Kidney capillary endothelial cell (primary cell): ENCODE results near the gene UBE2E2.

Experiments used
- DNase-seq: peaks from one replicate; pipeline ENCODE4 v3.0.0-alpha.2; 2018; ENCODE audit warnings: low spot score

The UBE2E2 gene

DNA sequence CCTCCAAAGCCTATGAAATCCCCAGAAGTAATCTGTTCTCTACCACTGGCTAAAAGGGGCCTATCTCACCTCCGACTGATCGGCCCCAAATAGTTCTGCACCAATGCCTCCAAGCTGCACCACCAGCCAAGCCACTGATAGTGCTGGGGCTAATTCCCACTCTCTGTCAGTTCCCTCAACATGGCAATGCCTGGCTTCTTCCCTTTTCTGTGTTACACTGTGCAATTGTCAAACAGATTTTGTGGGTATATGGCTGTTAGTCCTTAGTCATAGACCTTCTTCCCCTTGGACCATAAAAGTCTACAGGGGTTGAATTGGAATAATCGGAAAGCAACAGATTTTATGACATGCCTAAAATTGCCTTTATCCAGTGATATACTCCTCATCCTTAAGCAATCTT lies 9.3 kb upstream of the UBE2E2 start:
- DNase-seq, result no peak

GRCh38 chr3:23198801-23199200 lies 4.3 kb upstream of the UBE2E2 start:
- no peak for DNase-seq

- DNase-seq, result no peak
These were observed 3.5 kb upstream of the UBE2E2 start for GRCh38 chr3:23199649-23200048.

GRCh38 chr3:23201154-23201838 lies 1.8 kb upstream of the UBE2E2 start:
- no peak for DNase-seq

DNA sequence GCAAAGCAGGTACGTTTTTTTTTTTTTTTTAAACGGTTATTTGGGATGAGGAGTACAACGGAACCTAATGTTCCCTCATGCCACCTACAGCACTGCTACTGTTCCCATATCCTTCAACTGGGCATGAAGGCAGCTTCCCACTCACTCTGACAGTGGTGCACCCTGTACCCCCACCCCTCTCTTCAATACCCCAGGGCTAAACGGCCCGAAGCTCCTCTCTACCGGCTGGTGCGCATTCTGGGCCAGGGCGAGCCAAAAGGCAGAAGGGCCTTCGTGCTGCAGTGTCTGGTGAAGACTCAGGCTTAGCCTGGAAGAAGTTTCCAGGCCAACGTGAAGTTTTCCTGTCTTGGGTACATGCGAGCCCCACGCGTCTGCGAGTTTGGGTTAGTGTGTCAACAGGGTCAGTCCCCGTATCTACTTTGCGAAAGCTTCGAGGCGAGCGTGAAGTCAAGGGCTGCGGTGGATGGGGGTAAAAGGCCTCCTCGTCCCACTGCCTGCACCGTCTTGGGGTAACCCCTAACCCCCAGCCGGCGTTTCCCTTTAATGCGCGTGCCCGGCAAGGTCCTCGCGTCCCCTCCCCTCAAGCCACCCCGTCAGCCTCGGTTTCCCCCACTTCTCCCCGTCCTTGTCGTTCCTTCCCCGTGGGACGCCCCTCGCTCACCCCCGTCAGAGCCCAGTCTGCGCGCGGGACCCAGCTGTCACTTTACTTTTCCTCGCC lies 765 bp upstream of the UBE2E2 start:
- no peak for DNase-seq

DNA sequence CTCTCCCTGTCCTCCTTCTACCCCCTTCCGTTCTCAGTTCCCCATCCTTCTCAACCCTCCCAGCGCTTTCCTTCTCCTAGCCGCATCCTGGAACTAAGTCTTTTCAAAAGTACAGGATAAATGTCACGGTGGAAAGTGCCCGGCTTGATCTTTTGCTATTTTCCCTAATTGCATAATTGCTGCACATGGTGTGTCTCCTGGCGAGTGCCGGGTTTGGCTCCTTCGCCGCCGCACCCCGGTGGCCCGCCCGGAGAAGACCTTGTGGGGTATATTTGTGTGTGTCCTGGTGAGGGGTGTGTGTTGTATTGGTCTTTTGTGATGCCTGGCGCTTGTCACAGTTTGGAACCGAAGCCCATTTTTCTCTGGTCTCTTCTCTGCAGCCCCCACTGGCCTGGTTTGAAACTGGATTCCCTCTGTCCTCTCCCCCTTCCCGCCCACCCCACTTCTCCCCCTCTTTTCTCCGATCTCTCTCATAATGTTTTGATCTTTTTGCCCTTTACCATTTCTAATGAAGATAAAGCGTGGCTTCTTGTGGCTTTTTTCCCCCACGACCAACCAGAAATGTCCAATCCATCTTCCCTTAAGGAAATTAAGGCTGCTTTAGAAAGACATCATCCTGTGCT lies 692 bp downstream of the UBE2E2 start:
- peak; percentile 14 for DNase-seq

- no peak for DNase-seq
These were observed 3.2 kb downstream of the UBE2E2 start for GRCh38 chr3:23206366-23206765.

GRCh38 chr3:23209103-23209502 lies 6.0 kb downstream of the UBE2E2 start:
- no peak for DNase-seq

- no peak for DNase-seq
These were observed 6.8 kb downstream of the UBE2E2 start for GRCh38 chr3:23209747-23210487.

GRCh38 chr3:23213813-23214212 lies 10.7 kb downstream of the UBE2E2 start:
- no peak for DNase-seq

DNA sequence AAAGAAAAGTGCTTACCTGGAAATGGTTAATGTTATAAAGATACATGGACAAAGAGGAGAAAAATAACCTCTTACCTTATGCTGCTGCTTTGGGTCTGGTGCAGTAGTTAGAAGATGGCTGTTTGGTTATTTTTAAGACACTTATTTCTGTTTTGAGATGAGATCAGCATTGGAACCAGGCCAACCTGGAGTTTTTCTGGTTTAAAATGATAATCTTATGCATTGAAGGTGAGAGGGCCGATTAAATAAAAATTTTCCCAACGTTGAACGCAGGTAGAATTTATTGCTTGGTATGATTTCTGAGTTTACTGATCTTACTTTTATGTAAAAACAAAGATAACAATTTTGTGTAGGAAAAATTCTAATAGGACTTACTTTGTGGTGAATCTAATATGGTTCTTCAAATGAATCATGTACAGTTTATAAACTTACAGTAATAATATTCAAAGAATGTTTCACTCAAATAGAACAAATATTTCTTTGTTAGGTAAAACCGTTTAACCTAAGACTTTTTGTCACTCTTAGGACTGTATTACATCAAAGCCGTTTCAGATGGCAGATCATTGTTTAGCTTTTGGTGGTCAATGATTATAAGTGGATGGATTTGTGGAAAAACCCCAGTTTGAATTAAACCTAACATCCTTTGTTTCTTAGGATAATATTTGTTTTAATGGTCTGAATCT lies 14.9 kb downstream of the UBE2E2 start:
- no peak for DNase-seq

- no peak for DNase-seq
These were observed 16.0 kb downstream of the UBE2E2 start for GRCh38 chr3:23219117-23219516.

DNA sequence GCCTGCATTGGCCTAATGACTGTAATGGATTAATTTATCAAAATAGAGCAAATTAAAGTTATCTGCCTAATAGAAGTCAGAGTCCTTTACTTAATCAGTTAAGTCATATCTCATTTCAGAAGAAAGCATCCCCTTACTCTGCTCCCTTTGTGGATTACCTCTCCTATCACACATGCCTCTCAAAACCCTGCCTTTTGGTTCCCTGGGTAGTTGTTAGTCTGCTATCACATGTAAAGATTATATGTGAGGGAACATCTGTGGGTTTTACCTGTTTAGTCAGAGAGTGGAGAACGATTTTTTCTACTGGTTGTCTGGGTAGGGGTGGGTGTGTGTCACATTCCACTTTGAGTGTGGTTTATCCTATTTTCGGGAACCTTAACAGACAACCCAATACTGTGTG lies 16.4 kb downstream of the UBE2E2 start:
- DNase-seq, result no peak

GRCh38 chr3:23221136-23221535 lies 18.0 kb downstream of the UBE2E2 start:
- DNase-seq, result no peak

- DNase-seq, result no peak
These were observed 28.9 kb downstream of the UBE2E2 start for GRCh38 chr3:23232016-23232415.

GRCh38 chr3:23232854-23233253 lies 29.7 kb downstream of the UBE2E2 start:
- no peak for DNase-seq

GRCh38 chr3:23235264-23235663 lies 32.1 kb downstream of the UBE2E2 start:
- no peak for DNase-seq

- no peak for DNase-seq
These were observed 33.8 kb downstream of the UBE2E2 start for GRCh38 chr3:23236890-23237289.

- DNase-seq, result no peak
These were observed 35.0 kb downstream of the UBE2E2 start for GRCh38 chr3:23238156-23238555.

DNA sequence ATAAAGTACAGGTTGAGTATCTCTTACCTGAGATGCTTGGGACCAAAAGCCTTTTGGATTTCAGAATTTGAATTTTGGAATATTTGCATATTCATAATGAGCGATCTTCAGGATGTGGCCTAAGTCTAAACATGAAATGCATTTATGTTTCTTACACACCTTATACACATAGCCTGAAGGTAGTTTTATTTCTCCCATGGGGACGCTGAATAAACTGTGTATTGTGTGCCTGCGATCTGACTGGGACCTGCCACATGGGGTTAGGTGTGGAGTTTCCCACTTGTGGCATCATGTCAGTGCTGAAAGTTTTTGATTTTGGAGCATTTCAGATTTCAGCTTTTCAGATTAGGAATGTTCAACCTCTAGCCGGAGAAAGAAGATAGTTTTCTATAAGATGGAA lies 35.5 kb downstream of the UBE2E2 start:
- no peak for DNase-seq

DNA sequence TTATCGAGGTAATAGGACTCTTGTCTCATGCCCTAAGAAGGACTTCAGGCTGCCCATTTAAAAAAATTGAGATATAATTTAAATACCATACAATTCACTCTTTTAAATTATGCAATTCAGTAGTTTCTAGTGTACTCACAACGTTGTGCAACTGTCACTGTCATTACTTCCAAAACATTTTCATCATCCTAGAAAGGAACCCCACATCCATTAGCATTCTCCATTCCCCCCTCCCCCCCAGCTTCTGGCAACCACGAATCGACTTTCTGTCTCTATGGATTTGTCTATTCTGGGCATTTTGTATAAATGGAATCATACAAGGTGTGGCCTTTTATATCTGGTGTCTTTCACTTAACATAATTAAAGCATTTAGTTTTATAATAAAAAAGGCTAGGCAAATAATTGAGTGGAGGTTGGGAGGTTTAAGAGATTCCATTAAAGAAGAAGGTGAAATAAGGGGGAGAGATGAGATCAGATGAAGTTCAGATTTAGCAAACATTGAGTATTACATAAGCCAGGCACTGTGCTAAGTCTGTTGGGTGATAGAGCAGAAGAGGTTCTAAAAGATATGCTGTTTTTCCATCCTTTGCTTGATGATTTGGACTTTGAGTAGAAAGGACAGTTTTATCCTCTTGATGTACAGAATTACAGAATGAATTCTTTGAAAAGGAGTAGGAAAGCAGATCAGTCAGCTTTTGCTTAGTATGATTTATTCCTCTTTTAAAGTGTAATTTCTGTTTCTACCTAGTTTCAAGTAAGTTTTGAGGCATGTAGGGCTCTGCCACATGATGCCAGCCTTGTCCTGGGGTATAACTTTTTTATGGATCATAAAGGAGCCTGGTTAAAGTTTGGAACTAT lies 36.3 kb downstream of the UBE2E2 start:
- DNase-seq, result no peak
